Neural cell (in vitro differentiated cells): ENCODE data around the gene IFNA2. TPM values are rescaled to one million over a fixed set of nuclear protein-coding genes. Genes with fewer than 3 reads are reported as not detected.
"Not testable (repeated sequence)": the region's sequence is repeated elsewhere in the genome, so short reads cannot be mapped to it uniquely, and the experiment has no call there.

Experiments used
- H2AFZ ChIP-seq: fragments of 200-600, 300-800 bp; sonication (generic), shearing (Covaris generic); 2 replicates; pipeline ENCODE4 v1.6.0; 2014; ENCODE audit warnings: low read depth, mild to moderate bottlenecking, antibody characterized with exemption, low read length, moderate library complexity
- H3F3A ChIP-seq: fragments of 200-600 bp; shearing (Covaris generic); 2 replicates; pipeline ENCODE4 v1.6.1; 2016; ENCODE audit warnings: mild to moderate bottlenecking, moderate library complexity, mixed read lengths, antibody characterized with exemption, low read length; ENCODE audit not compliant: insufficient read depth, poor library complexity, severe bottlenecking
- H3K27ac ChIP-seq: fragments of 200-600, 300-800 bp; sonication (generic), shearing (Covaris generic); 2 replicates; pipeline ENCODE4 v1.5.1; 2014; ENCODE audit warnings: mild to moderate bottlenecking, low read length, moderate library complexity
- H3K27me3 ChIP-seq: fragments of 300-800, 200-600 bp; sonication (generic), shearing (Covaris generic); 2 replicates; pipeline ENCODE4 v1.6.0; 2014; ENCODE audit warnings: mild to moderate bottlenecking, low read depth, low read length, moderate library complexity; ENCODE audit not compliant: insufficient read depth
- H3K36me3 ChIP-seq: fragments of 300-800, 200-600 bp; sonication (generic), shearing (Covaris generic); 2 replicates; pipeline ENCODE4 v1.5.1; 2014; ENCODE audit warnings: mild to moderate bottlenecking, antibody characterized with exemption, low read length, moderate library complexity; ENCODE audit not compliant: insufficient read depth
- H3K4me2 ChIP-seq: fragments of 300-800, 200-600 bp; sonication (generic), shearing (Covaris generic); 2 replicates; pipeline ENCODE4 v1.6.0; 2014; ENCODE audit warnings: mild to moderate bottlenecking, low read length
- H3K4me3 ChIP-seq: fragments of 300-800, 200-600 bp; sonication (generic), shearing (Covaris generic); 2 replicates; pipeline ENCODE4 v1.5.1; 2014; ENCODE audit warnings: mild to moderate bottlenecking, low read length, moderate library complexity
- H3K79me2 ChIP-seq: fragments of 200-600 bp; shearing (Covaris generic); replicated peaks from 2 replicates; pipeline ENCODE4 v1.6.0; 2014; ENCODE audit warnings: mild to moderate bottlenecking, low read length, moderate library complexity; ENCODE audit not compliant: insufficient read depth
- H3K9ac ChIP-seq: fragments of 300-800, 200-600 bp; sonication (generic), shearing (Covaris generic); 2 replicates; pipeline ENCODE4 v1.6.1; 2016; ENCODE audit warnings: mild to moderate bottlenecking, low read length, mixed read lengths
- H3K9me2 ChIP-seq: fragments of 200-600 bp; shearing (Covaris generic); 2 replicates; pipeline ENCODE4 v1.6.1; 2016; ENCODE audit warnings: mild to moderate bottlenecking, low read length, mixed read lengths; ENCODE audit not compliant: insufficient read depth
- H3K9me3 ChIP-seq: fragments of 200-600, 300-800 bp; sonication (generic), shearing (Covaris generic); 2 replicates; pipeline ENCODE4 v1.6.1; 2016; ENCODE audit warnings: mild to moderate bottlenecking, mixed run types, low read length, moderate library complexity, mixed read lengths
- H4K20me1 ChIP-seq: fragments of 200-600 bp; shearing (Covaris generic); 2 replicates; pipeline ENCODE4 v1.6.1; 2016; ENCODE audit warnings: mild to moderate bottlenecking, mixed run types; ENCODE audit not compliant: insufficient read depth
- CTCF ChIP-seq: fragments of 450-650 bp; IDR thresholded peaks from 2 replicates; pipeline ENCODE4 v1.5.1; 2014; ENCODE audit warnings: antibody characterized with exemption, mild to moderate bottlenecking, moderate library complexity; ENCODE audit not compliant: poor library complexity, severe bottlenecking
- EP300 ChIP-seq: fragments of 450-650 bp; conservative IDR thresholded peaks from 2 replicates; pipeline ENCODE4 v1.6.1; 2014; ENCODE audit warnings: antibody characterized with exemption, mild to moderate bottlenecking, moderate library complexity; ENCODE audit not compliant: poor library complexity, severe bottlenecking
- EZH2 ChIP-seq: fragments of 200-600, 300-800 bp; shearing (Covaris generic), sonication (generic); IDR thresholded peaks from 2 replicates; pipeline ENCODE4 v1.6.1; 2014; ENCODE audit warnings: antibody characterized with exemption, low read length, borderline replicate concordance, mild to moderate bottlenecking; ENCODE audit not compliant: insufficient read depth, poor library complexity, severe bottlenecking
- MXI1 ChIP-seq: fragments of 450-650 bp; conservative IDR thresholded peaks from 2 replicates; pipeline ENCODE4 v1.6.1; 2014; ENCODE audit warnings: antibody characterized with exemption, mild to moderate bottlenecking; ENCODE audit not compliant: poor library complexity, severe bottlenecking
- POLR2AphosphoS5 ChIP-seq: IDR thresholded peaks from 2 replicates; pipeline ENCODE4 v1.6.1; 2012
- RAD21 ChIP-seq: fragments of 450-650 bp; conservative IDR thresholded peaks from 2 replicates; pipeline ENCODE4 v1.6.1; 2014; ENCODE audit warnings: antibody characterized with exemption, mild to moderate bottlenecking, moderate library complexity
- REST ChIP-seq: IDR thresholded peaks from 2 replicates; pipeline ENCODE4 v1.6.1; 2012; ENCODE audit warnings: borderline replicate concordance
- SMC3 ChIP-seq: fragments of 450-650 bp; conservative IDR thresholded peaks from 2 replicates; pipeline ENCODE4 v1.6.1; 2014; ENCODE audit warnings: antibody characterized with exemption, mild to moderate bottlenecking, moderate library complexity; ENCODE audit not compliant: poor library complexity
- TAF1 ChIP-seq: IDR thresholded peaks from 2 replicates; pipeline ENCODE4 v1.6.1; 2012; ENCODE audit warnings: low read depth
- polyA plus RNA-seq: library from polyadenylated mRNA; depleted of rRNA; stranded (reverse); fragments of >200 nt; gene quantifications from 2 replicates; pipeline ENCODE4 v1.2.3, GENCODE V29; 2014

The IFNA2 gene
- polyA plus RNA-seq, 1 donor from 2014 or later: not detected

- H3K4me2 ChIP-seq: no peak within 1 kb of the TSS
- no peak within 1 kb of the TSS for H2AFZ ChIP-seq
- no peaks in the 10 kb centered on the region for H3K9me2 ChIP-seq
- no peaks in the 10 kb centered on the region for H3K27me3 ChIP-seq
- no peaks in the 10 kb centered on the region for H3K9me3 ChIP-seq
- H3K27ac ChIP-seq: no peak within 1 kb of the TSS
- H3F3A ChIP-seq: no peaks in the 10 kb centered on the region
- TF ChIP-seq MXI1 (no peak), CTCF (no peak), RAD21 (no peak), EP300 (no peak), REST (no peak), TAF1 (no peak), EZH2 (no peak), SMC3 (no peak), POLR2AphosphoS5 (no peak)
- H4K20me1 ChIP-seq: no peaks in the 10 kb centered on the region
- no peak within 1 kb of the TSS for H3K9ac ChIP-seq
- no peaks in the 10 kb centered on the region for H3K36me3 ChIP-seq
- no peak within 1 kb of the TSS for H3K4me3 ChIP-seq
- H3K79me2 ChIP-seq: no peaks in the 10 kb centered on the region
Measured at GRCh38 chr9:21367957-21368356, 17.2 kb downstream of the IFNA2 start, which contains the start of gene IFNA13. Gene IFNA13 (minus strand): TSS chr9:21368057. CDS start chr9:21368010, 47 bp downstream.

- not testable (repeated sequence) for H2AFZ ChIP-seq, H3K4me2 ChIP-seq, H3K9ac ChIP-seq, H3K27ac ChIP-seq, H3K27me3 ChIP-seq, H3K9me2 ChIP-seq, H3F3A ChIP-seq, H3K36me3 ChIP-seq, H4K20me1 ChIP-seq, H3K79me2 ChIP-seq, H3K4me3 ChIP-seq, H3K9me3 ChIP-seq
Measured at GRCh38 chr9:21367169-21367568, 18.0 kb downstream of the IFNA2 start.

GRCh38 chr9:21362287-21362686 is 22.9 kb downstream of the IFNA2 start:
- Histone ChIP-seq H4K20me1 (no peaks in the 10 kb centered on the region), H3K27me3 (no peaks in the 10 kb centered on the region), H3K9me2 (no peaks in the 10 kb centered on the region), H2AFZ (no peak overlapping the region), H3K4me3 (no peak overlapping the region), H3K36me3 (no peaks in the 10 kb centered on the region), H3K79me2 (no peaks in the 10 kb centered on the region), H3K9me3 (no peaks in the 10 kb centered on the region), H3K9ac (no peak overlapping the region), H3K27ac (no peak overlapping the region), H3K4me2 (no peak overlapping the region), H3F3A (no peaks in the 10 kb centered on the region)
- TF ChIP-seq POLR2AphosphoS5 (no peak), EP300 (no peak), MXI1 (no peak), TAF1 (no peak), RAD21 (no peak), REST (no peak), SMC3 (no peak), CTCF (no peak), EZH2 (no peak)
